ENCODE data around the gene SLC27A1. TPM values are rescaled to one million over a fixed set of nuclear protein-coding genes. Genes with fewer than 3 reads are reported as not detected.

The SLC27A1 gene
- total and polyA plus RNA-seq, 9 of the 15 experiments (the other 6 are each of a cell fraction or from before 2014, with no cell fraction given), result 0.06 to 3.0 (median 1.1) TPM

GRCh38 chr19:17431417-17431816, 38.9 kb upstream of the SLC27A1 start:
- Histone ChIP-seq H3K9me1 (ENCODE audit: control insufficient read depth, insufficient read depth, low read length) (no peaks in the 10 kb centered on the region), H3K4me2 (ENCODE audit: insufficient read depth, low read length) (no peak overlapping the region), H3K9me3 (replicated peaks; ENCODE audit: control insufficient read depth, insufficient read depth, low read depth, low read length) (no peaks in the 10 kb centered on the region; the same call in 1 of the 2 replicates), H3K79me2 (ENCODE audit: control insufficient read depth, insufficient read depth, low read length) (no peaks in the 10 kb centered on the region), H3K27me3 (ENCODE audit: control insufficient read depth in 2 of 2, insufficient read depth in 2 of 2, low read length in 2 of 2) (peaks cover 0 to 11% of the 10 kb centered on the region in 2 experiments; a peak in 4 of 5 replicates), H4K20me1 (replicated peaks; ENCODE audit: control insufficient read depth, insufficient read depth, low read length) (no peaks in the 10 kb centered on the region; the same call in none of the 2 replicates), H3K27ac (ENCODE audit: extremely low read depth, low read depth, low read length) (no peak overlapping the region), H3K4me1 (replicated peaks in 1 of 2; ENCODE audit: control insufficient read depth in 2 of 2, insufficient read depth in 2 of 2, low read length in 2 of 2) (peaks cover 0 to 5% of the 10 kb centered on the region in 2 experiments; a peak in 2 of 5 replicates), H3K36me3 (ENCODE audit: control insufficient read depth, insufficient read depth, low read length) (no peaks in the 10 kb centered on the region), H3K4me3 (no peak overlapping the region), H2AFZ (ENCODE audit: low read depth, low read length) (no peak overlapping the region), H3K9ac (ENCODE audit: insufficient read depth in 1 of 2, low read depth in 2 of 2, low read length in 2 of 2) (no peak overlapping the region)
- FAIRE-seq (no peak), ATAC-seq (no peak), DNase-seq (ENCODE audit: extremely low read depth in 1 of 4, low spot score in 3 of 4) (no peak)
- 51% methylated on average over 7 of the region's 7 CpGs for WGBS (ENCODE audit: insufficient coverage, low coverage, missing lambda C conversion rate)
- in situ Hi-C loops (cut with MboI), result no loop called here
- CTCF ChIA-PET (ENCODE audit: low intra/inter-chr PET ratio), result no interaction called here
- BruUV-seq (replicated peaks), result no TSS peak
- TF ChIP-seq ELF1 (tag; IDR thresholded peaks at IDR 0.05), result no peak
- TF ChIP-seq ZFP30 (CRISPR knock-in tag; IDR thresholded peaks at IDR 0.05; ENCODE audit: borderline replicate concordance), result no peak
- TF ChIP-seq BRD4 (IDR thresholded peaks at IDR 0.05), result no peak
- TF ChIP-seq ZNF121 (CRISPR knock-in tag; conservative IDR thresholded peaks at IDR 0.05), result peak; percentile 97
- TF ChIP-seq RBM25 (IDR thresholded peaks at IDR 0.05; ENCODE audit: low read depth, low read length, severe bottlenecking), result peak; percentile 75
- TF ChIP-seq ZNF592 (IDR thresholded peaks at IDR 0.05), result no peak
- POLR2A ChIA-PET, result no interaction called here
- intact Hi-C loops (cut with micrococcal nuclease), result no loop called here
